ENCODE measurements around the gene CEP170.

DNA sequence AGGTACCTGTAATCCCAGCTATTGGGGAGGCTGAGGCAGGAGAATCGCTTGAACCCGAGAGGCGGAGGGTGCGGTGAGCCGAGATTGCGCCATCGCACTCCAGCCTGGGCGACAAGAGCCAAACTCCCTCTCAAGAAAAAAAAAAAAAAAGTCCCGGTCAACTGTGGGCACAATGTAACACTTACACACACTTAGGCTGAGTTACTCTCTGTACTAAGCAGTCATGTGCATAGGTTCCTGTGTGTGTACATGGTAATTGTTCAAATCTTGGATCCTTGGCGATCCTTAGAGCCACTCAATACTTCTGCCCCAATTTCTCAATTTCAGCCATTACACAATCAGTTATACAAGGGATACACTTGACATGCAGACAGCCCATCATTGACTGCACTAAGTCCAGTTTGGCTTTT, 12.4 kb upstream of the CEP170 start:
- TF ChIP-seq, protein P1, sequence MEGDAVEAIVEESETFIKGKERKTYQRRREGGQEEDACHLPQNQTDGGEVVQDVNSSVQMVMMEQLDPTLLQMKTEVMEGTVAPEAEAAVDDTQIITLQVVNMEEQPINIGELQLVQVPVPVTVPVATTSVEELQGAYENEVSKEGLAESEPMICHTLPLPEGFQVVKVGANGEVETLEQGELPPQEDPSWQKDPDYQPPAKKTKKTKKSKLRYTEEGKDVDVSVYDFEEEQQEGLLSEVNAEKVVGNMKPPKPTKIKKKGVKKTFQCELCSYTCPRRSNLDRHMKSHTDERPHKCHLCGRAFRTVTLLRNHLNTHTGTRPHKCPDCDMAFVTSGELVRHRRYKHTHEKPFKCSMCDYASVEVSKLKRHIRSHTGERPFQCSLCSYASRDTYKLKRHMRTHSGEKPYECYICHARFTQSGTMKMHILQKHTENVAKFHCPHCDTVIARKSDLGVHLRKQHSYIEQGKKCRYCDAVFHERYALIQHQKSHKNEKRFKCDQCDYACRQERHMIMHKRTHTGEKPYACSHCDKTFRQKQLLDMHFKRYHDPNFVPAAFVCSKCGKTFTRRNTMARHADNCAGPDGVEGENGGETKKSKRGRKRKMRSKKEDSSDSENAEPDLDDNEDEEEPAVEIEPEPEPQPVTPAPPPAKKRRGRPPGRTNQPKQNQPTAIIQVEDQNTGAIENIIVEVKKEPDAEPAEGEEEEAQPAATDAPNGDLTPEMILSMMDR (IDR thresholded peaks at IDR 0.05 in 2 of 3, conservative IDR thresholded peaks at IDR 0.05 in 1 of 3; ENCODE audit: borderline replicate concordance in 1 of 3, insufficient read depth in 1 of 3, low read depth in 2 of 3, low read length in 2 of 3) = no peak
- no peak for TF ChIP-seq FOSL1 (IDR thresholded peaks at IDR 0.05; ENCODE audit: low read depth)
- TF ChIP-seq, protein P2, sequence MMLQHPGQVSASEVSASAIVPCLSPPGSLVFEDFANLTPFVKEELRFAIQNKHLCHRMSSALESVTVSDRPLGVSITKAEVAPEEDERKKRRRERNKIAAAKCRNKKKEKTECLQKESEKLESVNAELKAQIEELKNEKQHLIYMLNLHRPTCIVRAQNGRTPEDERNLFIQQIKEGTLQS (IDR thresholded peaks at IDR 0.05) = no peak
- TF ChIP-seq, protein P3, sequence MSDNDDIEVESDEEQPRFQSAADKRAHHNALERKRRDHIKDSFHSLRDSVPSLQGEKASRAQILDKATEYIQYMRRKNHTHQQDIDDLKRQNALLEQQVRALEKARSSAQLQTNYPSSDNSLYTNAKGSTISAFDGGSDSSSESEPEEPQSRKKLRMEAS (IDR thresholded peaks at IDR 0.05) = no peak
- TF ChIP-seq EGR1 (IDR thresholded peaks at IDR 0.05; ENCODE audit: low read depth) = no peak
